ENCODE measurements around the gene INHBB.

DNA sequence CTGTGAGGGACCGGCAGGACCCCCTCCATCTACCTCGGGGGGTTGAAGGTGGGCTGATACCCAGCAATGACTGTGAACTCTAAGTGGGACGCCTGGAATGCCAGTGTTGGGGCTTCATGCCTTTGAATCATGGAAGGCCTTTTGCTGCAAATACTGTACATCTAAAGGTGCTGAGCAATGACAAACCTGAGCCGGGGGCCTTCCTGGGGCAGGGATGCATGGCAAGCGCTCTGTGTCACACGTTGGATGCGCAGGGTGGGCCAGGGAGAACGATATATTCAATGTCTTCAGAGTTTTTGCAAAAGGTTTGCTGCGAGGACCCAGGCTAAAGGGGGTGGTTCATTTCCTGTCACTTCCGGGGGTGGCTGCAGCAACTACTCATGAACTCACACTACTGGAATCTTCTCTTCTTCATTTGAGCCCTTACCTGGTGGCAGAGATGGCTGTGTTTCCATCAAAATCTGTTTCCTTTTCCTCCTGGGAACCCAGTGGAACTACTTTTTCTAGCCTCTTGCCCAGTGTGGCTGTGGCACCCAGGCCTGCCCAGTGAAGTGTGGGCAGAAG lies 24.1 kb upstream of the INHBB start:
- TF ChIP-seq, protein P1, sequence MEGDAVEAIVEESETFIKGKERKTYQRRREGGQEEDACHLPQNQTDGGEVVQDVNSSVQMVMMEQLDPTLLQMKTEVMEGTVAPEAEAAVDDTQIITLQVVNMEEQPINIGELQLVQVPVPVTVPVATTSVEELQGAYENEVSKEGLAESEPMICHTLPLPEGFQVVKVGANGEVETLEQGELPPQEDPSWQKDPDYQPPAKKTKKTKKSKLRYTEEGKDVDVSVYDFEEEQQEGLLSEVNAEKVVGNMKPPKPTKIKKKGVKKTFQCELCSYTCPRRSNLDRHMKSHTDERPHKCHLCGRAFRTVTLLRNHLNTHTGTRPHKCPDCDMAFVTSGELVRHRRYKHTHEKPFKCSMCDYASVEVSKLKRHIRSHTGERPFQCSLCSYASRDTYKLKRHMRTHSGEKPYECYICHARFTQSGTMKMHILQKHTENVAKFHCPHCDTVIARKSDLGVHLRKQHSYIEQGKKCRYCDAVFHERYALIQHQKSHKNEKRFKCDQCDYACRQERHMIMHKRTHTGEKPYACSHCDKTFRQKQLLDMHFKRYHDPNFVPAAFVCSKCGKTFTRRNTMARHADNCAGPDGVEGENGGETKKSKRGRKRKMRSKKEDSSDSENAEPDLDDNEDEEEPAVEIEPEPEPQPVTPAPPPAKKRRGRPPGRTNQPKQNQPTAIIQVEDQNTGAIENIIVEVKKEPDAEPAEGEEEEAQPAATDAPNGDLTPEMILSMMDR (IDR thresholded peaks at IDR 0.05; ENCODE audit: low read length), result no peak
- TF ChIP-seq EZH2 (IDR thresholded peaks at IDR 0.05; ENCODE audit: borderline replicate concordance, low read length), result no peak
